IMR-90 (cell line): ENCODE data around the gene FOXQ1. TPM values are rescaled to one million over a fixed set of nuclear protein-coding genes. Genes with fewer than 3 reads are reported as not detected.

Experiments used
- ATAC-seq: fragments of 200-7000 bp; cut with Tn5 transposase; 2 replicates; pipeline ENCODE4 v1.9.1; 2020; ENCODE audit warnings: low read depth, mild to moderate bottlenecking, moderate library complexity
- BruUV-seq: library from RNA; stranded (reverse); fragments of 400-500 nt; replicated peaks from 2 replicates; lab custom pipeline; 2021; lab: Mats Ljungman, UMichigan
- CTCF ChIA-PET: fragments of 300-600 bp; formaldehyde crosslinking; extraction: SDS; loops from one replicate; lab custom pipeline; 2021; ENCODE audit warnings: antibody characterized with exemption; lab: Yijun Ruan, JAX
- POLR2A ChIA-PET: fragments of 300-600 bp; sonication (Branson Sonifier 250); formaldehyde crosslinking; loops from one replicate; lab custom pipeline; 2022; ENCODE audit warnings: antibody characterized with exemption; ENCODE audit not compliant: unreplicated experiment; lab: Charles Lee
- DNase-seq: peaks from one replicate; pipeline ENCODE4 v3.0.0; 2013
- H2AFZ ChIP-seq: replicated peaks from 2 replicates; pipeline ENCODE3; 2013; ENCODE audit warnings: low read length, mild to moderate bottlenecking; ENCODE audit not compliant: poor library complexity
- H2AK5ac ChIP-seq: 2 replicates; pipeline ENCODE4 v1.6.1; 2013; ENCODE audit warnings: low read depth, low read length, inconsistent platforms
- H2AK9ac ChIP-seq: replicated peaks from 2 replicates; pipeline ENCODE3; 2013; ENCODE audit warnings: mild to moderate bottlenecking, low read depth, low read length, moderate library complexity; ENCODE audit not compliant: poor library complexity
- H2BK120ac ChIP-seq: 2 replicates; pipeline ENCODE4 v1.6.1; 2013; ENCODE audit warnings: low read depth, low read length, inconsistent platforms
- H2BK15ac ChIP-seq: 3 replicates; pipeline ENCODE4 v1.6.1; 2013; ENCODE audit warnings: low read depth, low read length, inconsistent platforms
- H2BK20ac ChIP-seq: 2 replicates; pipeline ENCODE4 v1.6.1; 2013; ENCODE audit warnings: low read depth, mild to moderate bottlenecking, inconsistent platforms, low read length, moderate library complexity
- H2BK5ac ChIP-seq: 2 replicates; pipeline ENCODE4 v1.6.1; 2013; ENCODE audit warnings: mild to moderate bottlenecking, low read depth, low read length, inconsistent platforms; ENCODE audit not compliant: poor library complexity, severe bottlenecking
- H3K14ac ChIP-seq: replicated peaks from 2 replicates; pipeline ENCODE4 v1.6.1; 2013; ENCODE audit warnings: low read depth, low read length, inconsistent platforms
- H3K18ac ChIP-seq: 2 replicates; pipeline ENCODE4 v1.6.1; 2013; ENCODE audit warnings: low read depth, low read length, control low read depth
- H3K23ac ChIP-seq: 2 replicates; pipeline ENCODE4 v1.6.1; 2013; ENCODE audit warnings: low read depth, low read length, inconsistent platforms
- H3K27ac ChIP-seq: 2 replicates; pipeline ENCODE4 v1.5.1; 2013; ENCODE audit warnings: mild to moderate bottlenecking, control low read depth, low read length; ENCODE audit not compliant: insufficient read depth
- H3K27me3 ChIP-seq: 2 replicates; pipeline ENCODE4 v1.6.1; 2013; ENCODE audit warnings: low read length; ENCODE audit not compliant: control insufficient read depth, insufficient read depth
- H3K36me3 ChIP-seq: 2 replicates; pipeline ENCODE4 v1.6.1; 2013; ENCODE audit warnings: low read length, mixed read lengths; ENCODE audit not compliant: control insufficient read depth, insufficient read depth
- H3K4ac ChIP-seq: 2 replicates; pipeline ENCODE4 v1.6.1; 2013; ENCODE audit warnings: low read depth, low read length, inconsistent platforms
- H3K4me1 ChIP-seq: 2 replicates; pipeline ENCODE4 v1.6.1; 2013; ENCODE audit warnings: low read length, mixed read lengths; ENCODE audit not compliant: control insufficient read depth, insufficient read depth
- H3K4me2 ChIP-seq: 2 replicates; pipeline ENCODE4 v1.6.1; 2013; ENCODE audit warnings: low read depth, mild to moderate bottlenecking, control low read depth, low read length, moderate library complexity
- H3K4me3 ChIP-seq: 2 replicates; pipeline ENCODE4 v1.5.1; 2013; ENCODE audit warnings: low read depth, mild to moderate bottlenecking, control low read depth, low read length, moderate library complexity; ENCODE audit not compliant: insufficient read depth
- H3K56ac ChIP-seq: 2 replicates; pipeline ENCODE4 v1.6.1; 2013; ENCODE audit warnings: low read length, inconsistent platforms; ENCODE audit not compliant: insufficient read depth; ENCODE audit errors: extremely low read depth
- H3K79me1 ChIP-seq, 2 experiments: 2 replicates each; pipeline ENCODE4 v1.6.1; 2013; ENCODE audit warnings: low read length in 2 of 2, inconsistent platforms in 1 of 2, low read depth in 1 of 2
- H3K9ac ChIP-seq: 2 replicates; pipeline ENCODE4 v1.6.1; 2013; ENCODE audit warnings: low read depth, low read length, control low read depth
- H3K9me1 ChIP-seq: 2 replicates; pipeline ENCODE4 v1.6.1; 2013; ENCODE audit warnings: low read length, inconsistent platforms; ENCODE audit not compliant: insufficient read depth
- H3K9me3 ChIP-seq: 2 replicates; pipeline ENCODE4 v1.6.1; 2013; ENCODE audit warnings: low read length; ENCODE audit not compliant: control insufficient read depth, insufficient read depth
- H4K20me1 ChIP-seq: 2 replicates; pipeline ENCODE4 v1.6.1; 2013; ENCODE audit warnings: low read length, inconsistent platforms; ENCODE audit not compliant: insufficient read depth
- H4K5ac ChIP-seq: 2 replicates; pipeline ENCODE4 v1.6.1; 2013; ENCODE audit warnings: mild to moderate bottlenecking, low read depth, low read length, control low read depth
- H4K8ac ChIP-seq, 2 experiments: 2 replicates each; pipeline ENCODE4 v1.6.1; 2013; ENCODE audit warnings: low read depth in 2 of 2, low read length in 2 of 2, control low read depth in 1 of 2, inconsistent platforms in 1 of 2
- H4K91ac ChIP-seq: 2 replicates; pipeline ENCODE4 v1.6.1; 2013; ENCODE audit warnings: low read depth, low read length, inconsistent platforms; ENCODE audit not compliant: insufficient read depth
- CEBPB ChIP-seq: IDR thresholded peaks from 2 replicates; pipeline ENCODE4 v1.6.1; 2012; ENCODE audit warnings: low read depth, low read length, improper control_type of control experiment
- RCOR1 ChIP-seq: IDR thresholded peaks from 2 replicates; pipeline ENCODE4 v1.6.1; 2012; ENCODE audit warnings: mild to moderate bottlenecking, low read length, improper control_type of control experiment; ENCODE audit not compliant: insufficient replicate concordance
- WGBS, 2 experiments: methylation state at CpG; one replicate each; pipeline versions ENCODE4 v1.1.5 to v1.1.7; 2013; ENCODE audit warnings: missing lambda C conversion rate in 2 of 2; ENCODE audit not compliant: insufficient read length in 1 of 2; ENCODE audit errors: extremely low coverage in 2 of 2; 5-methylcytosine and 5-hydroxymethylcytosine counted together
- dilution Hi-C: fragments of 300-500 bp; cut with HindIII; formaldehyde crosslinking; loops from one replicate; pipeline ENCODE4 v1.14.3; 2018; ENCODE audit warnings: low sequenced_read_pairs; ENCODE audit not compliant: unreplicated experiment
- in situ Hi-C: fragments of 300-500 bp; cut with MboI; formaldehyde crosslinking; loops from 3 replicates; pipeline ENCODE4 v1.14.3; 2019; ENCODE audit warnings: low sequenced_read_pairs, inconsistent platforms, mixed read lengths
- intact Hi-C: fragments of 100-400 bp; cut with micrococcal nuclease; formaldehyde crosslinking; loops from 2 replicates; pipeline ENCODE4 v1.10.0; 2022
- polyA plus RNA-seq, 3 experiments: library from polyadenylated mRNA; depleted of rRNA; stranded (reverse); fragments of >200 nt; gene quantifications; 2 replicates each; pipeline ENCODE4 v1.2.3, GENCODE V29; 2012; ENCODE audit warnings: low replicate concordance in 1 of 3
- total RNA-seq: library from RNA; depleted of rRNA; stranded (reverse); fragments of >200 nt; gene quantifications from 2 replicates; pipeline ENCODE4 v1.2.3, GENCODE V29; 2012

FOXQ1 gene
- total and polyA plus RNA-seq, 2 of the 4 experiments (the other 2 are of a cell fraction), result not detected

DNA sequence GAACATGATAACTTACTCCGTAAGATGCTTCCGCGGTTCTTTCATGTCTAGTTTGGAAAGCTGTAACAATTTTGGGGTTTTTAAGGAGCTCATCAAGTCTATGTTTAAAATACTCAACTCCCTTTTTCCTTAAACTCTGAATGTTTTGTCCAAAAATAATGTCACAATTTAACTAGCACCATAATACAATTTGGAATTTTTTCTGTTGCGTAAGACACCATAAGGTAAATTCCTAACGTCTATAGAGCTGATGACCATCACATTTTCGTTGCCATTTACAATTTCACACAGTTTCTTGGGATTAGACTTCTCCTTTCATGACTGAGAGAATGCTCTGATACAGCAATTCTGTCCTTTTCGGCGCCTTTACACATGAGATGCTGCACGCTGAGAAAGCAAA lies 50.7 kb downstream of the FOXQ1 start:
- H2BK5ac ChIP-seq, result no peak overlapping the region
- H3K4ac ChIP-seq, result no peak overlapping the region
- H2BK120ac ChIP-seq, result no peak overlapping the region
- dilution Hi-C loops (no loop called here), in situ Hi-C loops (no loop called here), intact Hi-C loops (no loop called here)
- H3K9ac ChIP-seq, result no peak overlapping the region
- no peak overlapping the region for H3K18ac ChIP-seq
- H3K23ac ChIP-seq, result no peak overlapping the region
- H4K8ac ChIP-seq, result no peak overlapping the region
- DNase-seq (no peak), ATAC-seq (no peak)
- H4K91ac ChIP-seq, result no peak overlapping the region
- no peak overlapping the region for H2BK15ac ChIP-seq
- no TSS peak for BruUV-seq
- H2BK20ac ChIP-seq, result no peak overlapping the region
- H3K27ac ChIP-seq, result no peak overlapping the region
- 82% methylated on average over 4 of the region's 9 CpGs; no CpG with 5 or more reads in 1 of the 2 experiments for WGBS, 2 experiments
- H2AK5ac ChIP-seq, result no peak overlapping the region
- no peaks in the 10 kb centered on the region for H3K9me3 ChIP-seq
- H3K27me3 ChIP-seq, result no peaks in the 10 kb centered on the region; the same call in 1 of the 2 replicates
- H3K4me1 ChIP-seq, result peaks cover 4% of the 10 kb centered on the region; the same call in 1 of the 2 replicates
- no peaks in the 10 kb centered on the region for H3K79me1 ChIP-seq
- TF ChIP-seq RCOR1 (no peak), CEBPB (peak; percentile 56)
- ChIA-PET POLR2A (no interaction called here), CTCF (no interaction called here)
- peaks cover 4% of the 10 kb centered on the region; the same call in 1 of the 2 replicates for H3K9me1 ChIP-seq
- H3K56ac ChIP-seq, result no peak overlapping the region
- no peak overlapping the region for H3K14ac ChIP-seq
- H3K36me3 ChIP-seq, result no peaks in the 10 kb centered on the region
- no peak overlapping the region for H2AK9ac ChIP-seq
- H3K4me3 ChIP-seq, result no peak overlapping the region
- H4K20me1 ChIP-seq, result no peaks in the 10 kb centered on the region
- no peak overlapping the region for H4K5ac ChIP-seq
- no peak overlapping the region for H3K4me2 ChIP-seq
- H2AFZ ChIP-seq, result no peak overlapping the region
